SK-N-SH (cell line): ENCODE results near the gene IRX2. TPM values are rescaled to one million over a fixed set of nuclear protein-coding genes. Genes with fewer than 3 reads are reported as not detected.

Experiments
- CTCF ChIA-PET: fragments of 300-600, 350-600 bp; formaldehyde crosslinking; extraction: SDS; loops from one replicate; lab custom pipeline; 2021; lab: Yijun Ruan, JAX
- POLR2A ChIA-PET: fragments of 350-600 bp; sonication (Branson Sonifier 250); formaldehyde crosslinking; extraction: SDS; loops from one replicate; lab custom pipeline; 2020; ENCODE audit warnings: antibody characterized with exemption, inconsistent platforms; lab: Yijun Ruan, JAX
- DNase-seq: peaks from one replicate; pipeline ENCODE4 v3.0.0; 2012
- H2AFZ ChIP-seq: fragments of 200-600 bp; sonication (generic); 2 replicates; pipeline ENCODE4 v1.8.1; 2016; ENCODE audit warnings: antibody characterized with exemption, mild to moderate bottlenecking, low read depth
- H3F3A ChIP-seq: fragments of 200-600 bp; sonication (generic); replicated peaks from 2 replicates; pipeline ENCODE3; 2016; ENCODE audit warnings: antibody characterized with exemption, mild to moderate bottlenecking; ENCODE audit not compliant: insufficient read depth
- H3K27ac ChIP-seq, 2 experiments: fragments of 200-500 bp in 1 of 2; fragments of 200-600 bp in 1 of 2; sonication (Bioruptor generic) in 1 of 2; sonication (generic), shearing (Covaris generic) in 1 of 2; 2 replicates each; pipeline versions ENCODE4 v1.5.1 to v1.6.1; 2014 to 2016; ENCODE audit warnings: low read depth in 2 of 2, inconsistent platforms in 1 of 2, low read length in 1 of 2, mild to moderate bottlenecking in 1 of 2, mixed read lengths in 1 of 2
- H3K27me3 ChIP-seq: fragments of 200-600 bp; sonication (generic), shearing (Covaris generic); 2 replicates; pipeline ENCODE4 v1.6.1; 2016; ENCODE audit warnings: mixed run types; ENCODE audit not compliant: insufficient read depth
- H3K36me3 ChIP-seq, 2 experiments: fragments of 200-500 bp in 1 of 2; fragments of 200-600 bp in 1 of 2; sonication (Bioruptor generic) in 1 of 2; sonication (generic) in 1 of 2; replicated peaks in 1 of 2; 2 replicates each; pipeline versions ENCODE3 to v1.5.1; 2014 to 2016; ENCODE audit warnings: low read length in 1 of 2, mild to moderate bottlenecking in 1 of 2; ENCODE audit not compliant: insufficient read depth in 2 of 2, control insufficient read depth in 1 of 2
- H3K4me1 ChIP-seq, 2 experiments: fragments of 200-500 bp in 1 of 2; fragments of 200-600 bp in 1 of 2; sonication (Bioruptor generic) in 1 of 2; sonication (generic), shearing (Covaris generic) in 1 of 2; 2 replicates each; pipeline versions ENCODE4 v1.5.1 to v1.6.1; 2014 to 2016; ENCODE audit warnings: low read depth in 1 of 2, low read length in 1 of 2, mixed run types in 1 of 2; ENCODE audit not compliant: insufficient read depth in 2 of 2, control insufficient read depth in 1 of 2
- H3K4me2 ChIP-seq: fragments of 200-600 bp; sonication (generic), shearing (Covaris generic); 2 replicates; pipeline ENCODE4 v1.6.1; 2017; ENCODE audit warnings: mixed run types
- H3K4me3 ChIP-seq, 2 experiments: fragments of 200-500 bp in 1 of 2; fragments of 200-600 bp in 1 of 2; sonication (Bioruptor generic) in 1 of 2; sonication (generic), shearing (Covaris generic) in 1 of 2; 2 replicates each; pipeline versions ENCODE4 v1.5.1 to v1.8.1; 2014 to 2016; ENCODE audit warnings: low read depth in 2 of 2, inconsistent platforms in 1 of 2, low read length in 1 of 2, mild to moderate bottlenecking in 1 of 2, mixed read lengths in 1 of 2, moderate library complexity in 1 of 2
- H3K79me2 ChIP-seq: fragments of 200-600 bp; sonication (generic); 2 replicates; pipeline ENCODE4 v1.8.1; 2017; ENCODE audit warnings: mild to moderate bottlenecking; ENCODE audit not compliant: insufficient read depth
- H3K9ac ChIP-seq: fragments of 200-600 bp; sonication (generic); 2 replicates; pipeline ENCODE4 v1.6.1; 2017; ENCODE audit warnings: mixed run types
- H3K9me2 ChIP-seq: fragments of 200-600 bp; sonication (generic); 2 replicates; pipeline ENCODE4 v1.6.1; 2017; ENCODE audit warnings: mixed run types
- H3K9me3 ChIP-seq: fragments of 200-600 bp; sonication (generic); 2 replicates; pipeline ENCODE4 v1.6.1; 2017; ENCODE audit warnings: mixed run types, mild to moderate bottlenecking, moderate library complexity
- H4K20me1 ChIP-seq: fragments of 200-600 bp; sonication (generic); 2 replicates; pipeline ENCODE4 v1.6.1; 2017; ENCODE audit warnings: mild to moderate bottlenecking, mixed run types; ENCODE audit not compliant: insufficient read depth
- CHD2 ChIP-seq: fragments of 150-350 bp; IDR thresholded peaks from 2 replicates; pipeline ENCODE4 v1.6.1; 2018; ENCODE audit warnings: low read length; ENCODE audit not compliant: partially characterized antibody
- ELF1 ChIP-seq: IDR thresholded peaks from 2 replicates; pipeline ENCODE4 v1.4.0; 2012
- EP300 ChIP-seq, 2 experiments: IDR thresholded peaks; 2 replicates each; pipeline versions ENCODE4 v1.4.0 to v1.6.1; 2012; ENCODE audit warnings: borderline replicate concordance in 1 of 2, low read depth in 1 of 2, low read length in 1 of 2
- EZH2phosphoT487 ChIP-seq: fragments of 200-600 bp; sonication (generic); IDR thresholded peaks from 2 replicates; pipeline ENCODE4 v1.6.1; 2017; ENCODE audit warnings: low read depth, mixed run types, mild to moderate bottlenecking, antibody characterized with exemption, moderate library complexity, borderline replicate concordance
- FOXJ3 ChIP-seq: sonication (generic); formaldehyde crosslinking; IDR thresholded peaks from 2 replicates; pipeline ENCODE4 v1.5.1; 2020; ENCODE audit warnings: mild to moderate bottlenecking, missing genetic modification reagents
- FOXM1 ChIP-seq: IDR thresholded peaks from 2 replicates; pipeline ENCODE4 v1.4.0; 2012; ENCODE audit warnings: low read depth, mild to moderate bottlenecking
- GATA2 ChIP-seq: sonication (generic); formaldehyde crosslinking; IDR thresholded peaks from 2 replicates; pipeline ENCODE4 v1.5.0; 2020; ENCODE audit warnings: mild to moderate bottlenecking, missing genetic modification reagents
- MEF2A ChIP-seq: IDR thresholded peaks from 2 replicates; pipeline ENCODE4 v1.4.0; 2012; ENCODE audit warnings: low read depth, borderline replicate concordance
- MXI1 ChIP-seq: IDR thresholded peaks from 2 replicates; pipeline ENCODE4 v1.6.1; 2012; ENCODE audit warnings: mild to moderate bottlenecking, low read depth, low read length, improper control_type of control experiment
- NRF1 ChIP-seq: IDR thresholded peaks from 2 replicates; pipeline ENCODE4 v1.6.1; 2012; ENCODE audit warnings: low read depth, mild to moderate bottlenecking, low read length
- RXRA ChIP-seq: IDR thresholded peaks from 2 replicates; pipeline ENCODE4 v1.4.0; 2012; ENCODE audit warnings: low read depth, mild to moderate bottlenecking, borderline replicate concordance
- TAF1 ChIP-seq: IDR thresholded peaks from 2 replicates; pipeline ENCODE4 v1.6.1; 2012; ENCODE audit warnings: low read depth, mild to moderate bottlenecking, low read length, moderate library complexity, borderline replicate concordance
- TCF12 ChIP-seq: IDR thresholded peaks from 2 replicates; pipeline ENCODE4 v1.4.0; 2012
- WGBS: methylation state at CpG from one replicate; pipeline ENCODE4 v1.1.6; 2017; ENCODE audit warnings: low lambda C conversion rate; 5-methylcytosine and 5-hydroxymethylcytosine counted together
- polyA plus RNA-seq, 3 experiments: library from polyadenylated mRNA; depleted of rRNA; stranded (reverse); fragments of >200 nt; gene quantifications; 2 replicates each; pipeline ENCODE4 v1.2.3, GENCODE V29; 2012
- TF ChIP-seq, protein P1 (sequence below): fragments of 150-350 bp; IDR thresholded peaks from 2 replicates; pipeline ENCODE4 v1.6.1; 2017; ENCODE audit warnings: antibody characterized with exemption, low read length, low read depth, borderline replicate concordance
- TF ChIP-seq, protein P2 (sequence below): IDR thresholded peaks from 2 replicates; pipeline ENCODE4 v1.4.0; 2012; ENCODE audit warnings: low read depth
- TF ChIP-seq, protein P3 (sequence below): IDR thresholded peaks from 2 replicates; pipeline ENCODE4; 2012
- TF ChIP-seq, protein P4 (sequence below): fragments of 150-350 bp; IDR thresholded peaks from 2 replicates; pipeline ENCODE4 v1.6.1; 2016; ENCODE audit warnings: mild to moderate bottlenecking, low read depth, low read length

IRX2 gene
- polyA plus RNA-seq, 1 of the 3 experiments (the other 2 are of a cell fraction) = not detected

DNA sequence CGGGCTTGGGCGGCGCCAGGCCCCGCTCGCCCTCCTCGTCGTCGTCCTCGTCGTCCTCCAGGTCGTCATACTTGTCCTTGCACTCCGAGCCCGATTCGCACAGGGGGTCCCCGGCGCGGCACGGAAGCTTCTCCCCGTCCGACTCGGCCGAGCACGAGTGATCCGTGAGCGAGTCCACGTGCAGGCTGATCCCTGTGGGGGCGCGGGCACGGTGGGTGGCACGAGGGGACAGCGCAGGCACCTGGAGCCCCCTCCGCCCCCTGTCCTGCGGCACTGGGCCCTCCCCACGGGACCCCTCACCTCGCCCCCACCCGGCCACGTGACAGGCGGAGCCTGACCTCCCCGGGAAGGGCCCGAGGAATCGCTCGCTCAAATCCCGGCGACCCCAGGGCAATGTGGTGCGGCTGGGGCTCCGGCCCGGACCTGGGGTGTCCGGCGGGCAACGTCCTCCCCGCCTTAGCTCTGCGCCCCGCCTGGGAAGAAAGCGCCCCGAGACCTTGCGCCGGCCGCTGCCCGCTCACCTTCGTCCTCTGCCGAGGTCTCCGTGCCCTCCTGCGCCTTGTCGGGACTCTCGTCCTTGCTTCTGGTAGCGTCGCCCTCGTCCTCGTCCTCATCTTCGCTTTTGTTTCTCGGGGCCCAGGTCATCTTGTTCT is 2.5 kb downstream of the IRX2 start (continued):
- no peak for TF ChIP-seq MEF2A
- no peak for TF ChIP-seq EZH2phosphoT487

DNA sequence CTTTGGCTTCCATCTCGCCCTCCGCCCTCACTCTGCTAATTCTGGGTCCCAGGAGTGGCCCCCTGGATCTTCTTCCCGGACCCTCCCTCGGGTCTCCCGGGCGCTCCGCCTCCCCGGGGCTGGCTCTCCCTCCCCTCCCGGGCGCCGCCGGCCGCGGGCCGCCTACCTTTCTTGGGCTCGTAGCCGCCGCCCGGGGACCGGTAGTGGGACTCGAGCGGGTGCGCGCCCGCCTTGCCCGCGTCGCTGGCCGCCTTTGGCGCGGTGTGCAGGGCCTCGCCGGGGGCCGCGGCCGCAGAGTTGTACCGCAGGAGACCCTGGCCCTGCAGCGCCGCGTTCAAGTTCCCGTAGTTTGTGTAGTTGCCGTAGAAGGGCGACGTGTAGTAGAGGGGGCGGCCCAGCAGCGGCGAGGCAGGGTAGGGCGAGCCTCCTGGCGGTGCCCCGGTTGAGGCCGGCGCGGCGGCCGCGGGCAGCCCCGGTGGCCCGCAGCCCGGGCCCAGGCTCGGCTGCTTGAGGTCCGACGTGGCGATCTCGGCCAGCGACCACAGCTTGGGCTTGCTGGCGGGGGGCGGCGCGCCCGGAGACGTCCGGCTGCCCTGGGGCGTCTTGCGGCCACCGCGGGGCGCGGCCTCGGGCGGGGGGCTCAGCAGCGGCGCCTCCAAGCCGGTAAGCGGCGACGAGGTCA is 3.2 kb downstream of the IRX2 start:
- H3K9ac ChIP-seq = no peak overlapping the region
- H3K36me3 ChIP-seq = no peaks in the 10 kb centered on the region
- ChIA-PET POLR2A (no interaction called here), CTCF (no interaction called here)
- WGBS = 17% methylated on average over 6 of the region's 86 CpGs
- no peaks in the 10 kb centered on the region for H3K4me1 ChIP-seq
- no peak overlapping the region for H3K27ac ChIP-seq
- no peaks in the 10 kb centered on the region for H3F3A ChIP-seq
- H3K9me3 ChIP-seq = no peaks in the 10 kb centered on the region
- no peak overlapping the region for H2AFZ ChIP-seq
- TF ChIP-seq RXRA (no peak), FOXJ3 (CRISPR knock-in tag) (no peak), EP300 (IDR thresholded peaks at IDR 0.05; ENCODE audit: borderline replicate concordance in 1 of 2, low read depth in 1 of 2, low read length in 1 of 2) (no peak), NRF1 (no peak), MXI1 (no peak), GATA2 (CRISPR knock-in tag) (no peak), TAF1 (no peak), ELF1 (no peak), TCF12 (no peak), CHD2 (no peak), FOXM1 (no peak)
- TF ChIP-seq, protein P1, sequence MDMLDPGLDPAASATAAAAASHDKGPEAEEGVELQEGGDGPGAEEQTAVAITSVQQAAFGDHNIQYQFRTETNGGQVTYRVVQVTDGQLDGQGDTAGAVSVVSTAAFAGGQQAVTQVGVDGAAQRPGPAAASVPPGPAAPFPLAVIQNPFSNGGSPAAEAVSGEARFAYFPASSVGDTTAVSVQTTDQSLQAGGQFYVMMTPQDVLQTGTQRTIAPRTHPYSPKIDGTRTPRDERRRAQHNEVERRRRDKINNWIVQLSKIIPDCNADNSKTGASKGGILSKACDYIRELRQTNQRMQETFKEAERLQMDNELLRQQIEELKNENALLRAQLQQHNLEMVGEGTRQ = no peak
- TF ChIP-seq, protein P2, sequence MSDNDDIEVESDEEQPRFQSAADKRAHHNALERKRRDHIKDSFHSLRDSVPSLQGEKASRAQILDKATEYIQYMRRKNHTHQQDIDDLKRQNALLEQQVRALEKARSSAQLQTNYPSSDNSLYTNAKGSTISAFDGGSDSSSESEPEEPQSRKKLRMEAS = no peak
- TF ChIP-seq, protein P3, sequence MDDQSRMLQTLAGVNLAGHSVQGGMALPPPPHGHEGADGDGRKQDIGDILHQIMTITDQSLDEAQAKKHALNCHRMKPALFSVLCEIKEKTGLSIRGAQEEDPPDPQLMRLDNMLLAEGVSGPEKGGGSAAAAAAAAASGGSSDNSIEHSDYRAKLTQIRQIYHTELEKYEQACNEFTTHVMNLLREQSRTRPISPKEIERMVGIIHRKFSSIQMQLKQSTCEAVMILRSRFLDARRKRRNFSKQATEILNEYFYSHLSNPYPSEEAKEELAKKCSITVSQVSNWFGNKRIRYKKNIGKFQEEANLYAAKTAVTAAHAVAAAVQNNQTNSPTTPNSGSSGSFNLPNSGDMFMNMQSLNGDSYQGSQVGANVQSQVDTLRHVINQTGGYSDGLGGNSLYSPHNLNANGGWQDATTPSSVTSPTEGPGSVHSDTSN = no peak
- TF ChIP-seq, protein P4, sequence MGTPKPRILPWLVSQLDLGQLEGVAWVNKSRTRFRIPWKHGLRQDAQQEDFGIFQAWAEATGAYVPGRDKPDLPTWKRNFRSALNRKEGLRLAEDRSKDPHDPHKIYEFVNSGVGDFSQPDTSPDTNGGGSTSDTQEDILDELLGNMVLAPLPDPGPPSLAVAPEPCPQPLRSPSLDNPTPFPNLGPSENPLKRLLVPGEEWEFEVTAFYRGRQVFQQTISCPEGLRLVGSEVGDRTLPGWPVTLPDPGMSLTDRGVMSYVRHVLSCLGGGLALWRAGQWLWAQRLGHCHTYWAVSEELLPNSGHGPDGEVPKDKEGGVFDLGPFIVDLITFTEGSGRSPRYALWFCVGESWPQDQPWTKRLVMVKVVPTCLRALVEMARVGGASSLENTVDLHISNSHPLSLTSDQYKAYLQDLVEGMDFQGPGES = no peak
- no peaks in the 10 kb centered on the region for H3K9me2 ChIP-seq
- no peak overlapping the region for H3K4me2 ChIP-seq
- H3K4me3 ChIP-seq = no peak overlapping the region
- no peaks in the 10 kb centered on the region for H3K79me2 ChIP-seq
- H4K20me1 ChIP-seq = no peaks in the 10 kb centered on the region
- H3K27me3 ChIP-seq = peaks cover 62% of the 10 kb centered on the region
- no peak for DNase-seq
